Measurements from ENCODE around the gene EEF2K. TPM values are rescaled to one million over a fixed set of nuclear protein-coding genes. Genes with fewer than 3 reads are reported as not detected.
A peak's percentile ranks its signal among the peaks of the same experiment; 100 is the strongest.

Gene EEF2K
- total and polyA plus RNA-seq, 2 of the 13 experiments (the other 11 are each of a cell fraction or from before 2014, with no cell fraction given): 22.0 to 23.8 TPM

DNA sequence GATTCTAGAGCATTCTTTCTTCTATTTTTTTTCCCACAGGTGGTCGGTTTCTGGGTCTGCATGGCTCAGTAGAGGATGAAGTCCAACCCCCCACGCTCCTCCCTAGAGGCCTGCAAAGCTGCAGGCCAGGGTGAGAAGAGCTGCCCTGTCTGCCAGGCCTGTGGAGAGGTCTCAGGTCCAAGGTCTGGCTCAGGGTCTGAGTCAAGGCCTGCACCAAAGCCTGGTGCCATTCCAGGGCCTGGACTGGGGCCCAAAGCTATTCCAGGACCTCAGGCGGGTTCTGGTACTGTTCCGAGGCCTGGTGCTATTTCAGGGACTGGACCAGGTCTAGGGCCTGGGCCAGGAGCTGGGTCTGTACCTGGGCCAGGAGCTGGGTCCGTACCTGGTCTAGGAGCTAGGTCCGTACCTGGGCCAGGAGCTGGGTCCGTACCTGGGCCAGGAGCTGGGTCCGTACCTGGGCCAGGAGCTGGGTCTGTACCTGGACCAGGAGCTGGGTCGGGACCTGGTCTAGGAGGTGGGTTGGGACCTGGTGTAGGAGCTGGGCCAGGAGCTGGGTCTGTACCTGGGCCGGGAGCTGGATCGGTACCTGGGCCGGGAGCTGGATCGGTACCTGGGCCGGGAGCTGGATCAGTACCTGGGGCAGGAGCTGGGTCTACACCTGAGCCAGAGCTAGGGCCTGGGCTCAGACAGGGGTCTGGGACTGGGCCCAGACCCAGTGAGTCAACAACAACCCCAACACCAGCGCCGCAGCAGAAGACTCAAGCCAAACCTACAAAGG lies 40.4 kb upstream of the EEF2K start (continued):
- TF ChIP-seq ARID4A (CRISPR knock-in tag; IDR thresholded peaks at IDR 0.05; ENCODE audit: borderline replicate concordance): no peak
- TF ChIP-seq MYNN (CRISPR knock-in tag; IDR thresholded peaks at IDR 0.05; ENCODE audit: low read depth): no peak
- TF ChIP-seq MAZ (IDR thresholded peaks at IDR 0.05; ENCODE audit: borderline replicate concordance, low read depth, low read length): no peak
- TF ChIP-seq MAZ (CRISPR knock-in tag; IDR thresholded peaks at IDR 0.05; ENCODE audit: low read depth): no peak
- TF ChIP-seq, protein P1, sequence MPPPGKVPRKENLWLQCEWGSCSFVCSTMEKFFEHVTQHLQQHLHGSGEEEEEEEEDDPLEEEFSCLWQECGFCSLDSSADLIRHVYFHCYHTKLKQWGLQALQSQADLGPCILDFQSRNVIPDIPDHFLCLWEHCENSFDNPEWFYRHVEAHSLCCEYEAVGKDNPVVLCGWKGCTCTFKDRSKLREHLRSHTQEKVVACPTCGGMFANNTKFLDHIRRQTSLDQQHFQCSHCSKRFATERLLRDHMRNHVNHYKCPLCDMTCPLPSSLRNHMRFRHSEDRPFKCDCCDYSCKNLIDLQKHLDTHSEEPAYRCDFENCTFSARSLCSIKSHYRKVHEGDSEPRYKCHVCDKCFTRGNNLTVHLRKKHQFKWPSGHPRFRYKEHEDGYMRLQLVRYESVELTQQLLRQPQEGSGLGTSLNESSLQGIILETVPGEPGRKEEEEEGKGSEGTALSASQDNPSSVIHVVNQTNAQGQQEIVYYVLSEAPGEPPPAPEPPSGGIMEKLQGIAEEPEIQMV (CRISPR knock-in tag; IDR thresholded peaks at IDR 0.05; ENCODE audit: low read depth): no peak
- no peak for TF ChIP-seq NAIF1 (CRISPR knock-in tag; IDR thresholded peaks at IDR 0.05; ENCODE audit: borderline replicate concordance)
- no peak for TF ChIP-seq ZNF790 (CRISPR knock-in tag; IDR thresholded peaks at IDR 0.05; ENCODE audit: borderline replicate concordance)
- TF ChIP-seq TCF7 (IDR thresholded peaks at IDR 0.05; ENCODE audit: low read depth): no peak
- no peak for TF ChIP-seq SAFB2 (CRISPR knock-in tag; IDR thresholded peaks at IDR 0.05; ENCODE audit: borderline replicate concordance, low read depth)
- no peak for TF ChIP-seq REL (CRISPR knock-in tag; conservative IDR thresholded peaks at IDR 0.05)
- TF ChIP-seq HHEX (CRISPR knock-in tag; IDR thresholded peaks at IDR 0.05): no peak
- no peak for TF ChIP-seq ZNF281 (CRISPR knock-in tag; IDR thresholded peaks at IDR 0.05; ENCODE audit: borderline replicate concordance)
- no peak for TF ChIP-seq TOE1 (CRISPR knock-in tag; IDR thresholded peaks at IDR 0.05)
- TF ChIP-seq TRAFD1 (CRISPR knock-in tag; IDR thresholded peaks at IDR 0.05; ENCODE audit: borderline replicate concordance): no peak
- no peak for TF ChIP-seq MTA3 (CRISPR knock-in tag; IDR thresholded peaks at IDR 0.05)
- TF ChIP-seq ZFX (CRISPR knock-in tag; IDR thresholded peaks at IDR 0.05; ENCODE audit: low read depth): peak; percentile 87
- TF ChIP-seq ZNF230 (CRISPR knock-in tag; IDR thresholded peaks at IDR 0.05): peak; percentile 72; the same call in 1 of the 2 replicates
- no peak for TF ChIP-seq ZNF672 (CRISPR knock-in tag; IDR thresholded peaks at IDR 0.05)
- TF ChIP-seq NR2F6 (IDR thresholded peaks at IDR 0.05): no peak
- no peak for TF ChIP-seq NR2F6 (CRISPR knock-in tag; IDR thresholded peaks at IDR 0.05)

All from HepG2 (cell line).